Erythroblast (primary cell): ENCODE measurements around the gene MT1X.
A peak's percentile ranks its signal among the peaks of the same experiment; 100 is the strongest.
"Not testable (repeated sequence)": the region's sequence is repeated elsewhere in the genome, so short reads cannot be mapped to it uniquely, and the experiment has no call there.

ENCODE experiments used
- DNase-seq, 2 experiments: peaks; one replicate each; lab custom pipeline; 2025; lab: John Stamatoyannopoulos, UW
- GATA1 ChIP-seq: IDR thresholded peaks from 2 replicates; pipeline ENCODE4 v1.6.1; 2011; ENCODE audit warnings: low read depth, mild to moderate bottlenecking, control low read depth, low read length, moderate library complexity
- POLR2A ChIP-seq: IDR thresholded peaks from 2 replicates; pipeline ENCODE4 v1.6.1; 2011; ENCODE audit warnings: mild to moderate bottlenecking, low read length

MT1X gene

DNA sequence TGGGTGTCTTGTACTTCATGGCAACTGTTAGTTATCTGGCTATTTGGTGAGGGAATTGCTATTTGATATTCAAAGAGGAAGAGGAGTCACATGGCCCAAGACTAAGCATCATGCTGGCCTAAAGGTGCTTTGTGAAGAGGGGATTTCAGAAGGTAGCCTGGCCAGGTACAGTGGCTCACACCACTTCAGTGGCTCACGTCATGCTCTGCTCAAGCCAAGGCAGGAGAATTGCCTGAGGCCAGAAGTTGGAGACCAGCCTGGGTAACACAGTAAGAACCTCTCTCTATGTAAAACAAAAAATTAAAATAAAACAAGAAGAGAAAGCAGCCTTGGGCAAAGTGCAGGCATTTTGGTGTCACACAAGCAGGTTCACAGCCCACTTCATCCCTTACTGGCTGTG is 37.0 kb upstream of the MT1X start:
- no peak for DNase-seq
- TF ChIP-seq POLR2A (no peak), GATA1 (no peak)

DNA sequence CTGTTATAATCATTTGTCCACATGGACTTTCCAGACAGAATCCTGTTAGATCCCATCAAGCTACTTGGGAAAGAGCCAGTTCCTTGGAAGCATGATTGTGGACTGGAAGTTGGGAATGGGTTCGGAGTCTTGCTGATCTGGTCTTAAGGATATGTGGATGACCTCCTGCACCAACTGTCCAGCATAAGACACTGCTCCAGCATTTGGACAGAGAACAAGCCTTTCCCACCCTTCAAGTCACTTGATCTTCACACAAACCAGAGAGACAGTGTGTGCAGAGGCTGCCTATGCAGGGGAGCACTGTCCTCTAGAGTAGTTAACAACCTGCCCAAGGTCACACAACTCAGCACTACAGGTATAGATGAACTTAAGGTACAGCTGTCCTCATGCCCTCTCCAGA is 36.4 kb upstream of the MT1X start:
- no peak for DNase-seq
- TF ChIP-seq POLR2A (no peak), GATA1 (no peak)

DNA sequence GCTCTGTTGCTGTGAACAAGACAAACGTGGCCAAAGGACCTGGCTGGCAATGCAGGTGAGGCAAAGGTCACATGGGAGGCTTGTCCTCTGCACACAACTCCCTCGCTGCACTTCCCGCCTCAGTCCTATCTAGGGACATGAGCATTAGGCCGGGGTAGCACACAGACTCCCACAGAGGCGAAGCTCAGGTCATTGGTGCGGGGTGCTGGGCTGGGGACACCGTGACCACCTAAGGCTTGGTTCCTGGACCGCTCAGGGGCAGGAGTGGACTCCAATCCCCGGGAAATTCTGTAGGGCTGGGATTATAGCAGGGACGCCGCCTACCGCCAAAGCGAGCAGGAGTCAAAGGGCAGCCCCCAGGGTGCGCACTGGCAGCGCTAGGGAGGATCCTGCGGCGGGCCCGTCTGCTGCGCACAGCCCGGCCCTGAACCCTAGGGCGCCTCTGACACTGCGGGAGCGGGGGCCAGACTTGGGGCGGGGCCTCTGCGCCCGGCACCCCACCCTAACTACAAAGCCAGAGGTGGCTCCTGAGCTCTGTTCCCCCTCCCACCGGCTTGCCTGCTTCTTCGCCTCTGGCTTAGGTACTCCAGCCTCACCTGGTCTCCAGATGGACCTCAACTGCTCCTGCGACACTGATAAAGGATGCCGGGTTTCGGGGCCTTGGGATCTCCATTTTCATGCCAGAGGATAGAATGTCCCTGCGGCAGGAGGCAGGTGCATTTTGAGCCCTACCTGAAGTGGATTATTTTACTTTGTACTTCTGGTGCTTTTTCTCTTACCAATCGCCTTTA is 34.4 kb upstream of the MT1X start:
- TF ChIP-seq GATA1: no peak
- TF ChIP-seq POLR2A: no peak
- DNase-seq: no peak

DNA sequence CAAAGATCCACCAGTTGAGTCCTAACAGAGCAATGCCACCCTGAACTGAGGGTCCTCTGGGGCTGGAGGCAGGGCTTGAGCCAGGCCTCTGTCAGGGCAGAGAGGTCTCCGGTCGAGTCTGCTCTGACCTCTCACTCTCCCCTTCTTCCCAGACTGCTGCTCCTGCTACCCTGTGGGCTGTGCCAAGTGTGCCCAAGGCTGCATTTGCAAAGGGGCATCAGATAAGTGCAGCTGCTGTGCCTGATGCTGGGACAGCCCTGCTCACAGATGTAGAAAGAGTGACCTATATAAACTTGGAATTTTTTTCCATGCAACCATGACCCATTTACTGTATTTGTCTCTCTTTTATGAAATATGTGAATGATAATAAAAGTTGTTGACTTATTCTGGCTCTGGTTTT is 33.0 kb upstream of the MT1X start:
- no peak for TF ChIP-seq GATA1
- DNase-seq: no peak

DNA sequence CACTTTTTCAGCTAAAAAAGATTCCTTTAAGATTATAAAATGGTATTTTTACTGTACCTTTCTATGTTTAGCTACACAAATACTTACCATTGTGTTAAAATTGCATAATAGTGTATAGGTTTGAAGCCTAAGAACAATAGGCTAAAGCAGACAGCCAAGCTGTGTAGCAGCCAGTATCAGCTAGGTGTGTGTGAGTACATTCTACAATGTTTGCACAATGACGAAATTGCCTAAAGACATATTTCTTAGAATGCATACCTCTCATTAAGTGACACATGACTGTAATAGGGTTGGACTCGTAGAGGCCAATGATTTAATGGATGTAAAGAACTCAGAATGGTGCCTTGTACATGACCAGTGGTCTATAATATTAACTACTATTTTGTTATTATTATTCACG is 32.5 kb upstream of the MT1X start:
- no peak for DNase-seq
- TF ChIP-seq GATA1 (no peak), POLR2A (no peak)

DNA sequence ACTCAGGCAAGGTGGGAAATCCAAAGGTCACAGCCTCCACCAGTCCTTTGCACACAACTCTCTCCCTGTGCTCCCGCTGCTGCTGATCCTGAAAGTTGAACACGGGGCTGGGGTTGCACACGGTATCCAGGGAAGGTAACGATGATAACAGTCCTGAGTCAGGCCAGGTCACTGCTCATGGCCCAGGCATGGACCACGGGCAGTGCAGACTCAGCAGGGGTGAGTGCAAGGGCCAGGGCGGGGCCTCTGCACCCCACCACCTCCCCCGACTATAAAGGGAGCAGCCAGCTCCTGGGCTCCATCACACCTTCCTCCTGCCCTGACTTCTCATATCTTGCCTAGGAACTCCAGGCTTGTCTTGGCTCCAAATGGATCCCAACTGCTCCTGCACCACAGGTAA is 30.7 kb upstream of the MT1X start, which contains the start of gene MT1B:
Gene MT1B, plus strand, starts transcription at position 301 of the 400 bp plus-strand sequence. Its CDS starts 68 bp downstream, at position 369.
- no peak for DNase-seq
- TF ChIP-seq POLR2A (no peak), GATA1 (no peak)

DNA sequence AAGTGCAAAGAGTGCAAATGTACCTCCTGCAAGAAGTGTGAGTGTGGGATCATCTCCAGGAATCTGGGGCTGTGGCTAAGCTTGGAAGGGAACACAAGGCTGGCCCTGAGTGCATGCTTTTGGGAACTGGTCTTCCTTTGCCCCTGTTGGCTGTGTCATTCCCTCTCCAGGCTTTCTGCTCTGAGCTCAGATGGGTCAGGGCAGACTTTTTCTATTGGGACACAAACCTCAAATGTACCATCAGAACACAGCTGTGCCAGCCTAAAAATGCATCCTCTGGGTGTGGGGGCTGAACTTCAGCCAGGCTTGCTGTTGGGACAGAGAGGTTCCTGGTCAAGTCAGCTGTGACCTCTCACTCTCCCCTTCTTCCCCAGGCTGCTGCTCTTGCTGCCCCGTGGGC is 29.7 kb upstream of the MT1X start:
- TF ChIP-seq GATA1 (no peak), POLR2A (no peak)
- no peak for DNase-seq

DNA sequence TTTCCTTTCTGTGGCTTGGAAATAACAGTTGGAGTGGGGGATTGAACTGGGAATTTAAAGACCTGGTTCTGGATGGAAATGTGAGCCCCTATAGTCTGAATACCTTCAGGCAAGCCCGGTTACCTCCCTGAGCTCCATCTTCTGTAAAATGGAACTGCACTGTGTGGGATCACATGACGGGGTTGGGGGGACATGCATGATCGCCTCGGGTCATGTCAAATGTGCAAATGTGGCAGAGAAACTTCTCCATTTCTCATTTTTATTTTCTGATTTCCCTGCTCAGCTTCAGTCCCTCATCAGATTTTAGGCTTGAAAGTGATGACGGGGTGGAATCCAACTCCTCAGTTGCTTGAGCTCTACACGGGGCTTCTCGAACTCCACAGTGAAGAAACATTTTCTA is 29.1 kb upstream of the MT1X start:
- DNase-seq: no peak
- TF ChIP-seq POLR2A (no peak), GATA1 (no peak)

DNA sequence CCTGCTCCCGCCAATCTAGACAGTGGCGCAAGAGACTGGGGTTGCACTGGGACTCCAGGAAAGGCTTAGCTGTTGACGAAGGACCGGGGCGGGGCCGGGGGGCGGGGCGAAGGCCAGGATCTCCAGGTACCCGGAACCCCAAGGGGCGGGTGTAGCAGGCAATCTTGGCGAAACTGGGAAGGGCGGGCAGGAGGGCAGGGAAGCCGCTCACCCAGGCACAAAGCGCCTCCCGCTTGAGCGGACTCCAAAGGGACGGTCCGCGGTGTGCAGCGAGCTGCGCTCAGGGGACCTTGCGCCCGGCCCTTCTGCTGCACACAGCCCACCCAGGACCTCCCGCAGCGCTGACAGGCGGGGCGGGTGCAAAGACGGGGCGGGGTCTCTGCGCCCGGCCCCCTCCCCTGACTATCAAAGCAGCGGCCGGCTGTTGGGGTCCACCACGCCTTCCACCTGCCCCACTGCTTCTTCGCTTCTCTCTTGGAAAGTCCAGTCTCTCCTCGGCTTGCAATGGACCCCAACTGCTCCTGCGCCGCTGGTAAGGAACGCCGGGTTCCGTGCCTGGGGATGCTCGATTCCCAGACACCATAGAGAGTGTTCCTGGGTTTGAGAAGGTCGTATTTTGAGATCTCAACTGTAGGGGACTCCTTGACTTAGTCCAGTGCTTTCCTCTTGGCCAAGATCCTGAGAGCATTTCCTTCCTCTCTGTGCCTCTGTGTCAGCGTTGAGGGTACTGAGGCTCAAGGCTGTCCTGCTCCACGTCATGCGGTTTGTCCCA is 24.5 kb upstream of the MT1X start, which contains the start of gene MT1F:
Gene MT1F, plus strand, starts transcription at position 405 of the 772 bp plus-strand sequence. Its CDS starts 100 bp downstream, at position 505.
- TF ChIP-seq POLR2A (no peak), GATA1 (no peak)
- DNase-seq: peak; percentile 9 to 33

DNA sequence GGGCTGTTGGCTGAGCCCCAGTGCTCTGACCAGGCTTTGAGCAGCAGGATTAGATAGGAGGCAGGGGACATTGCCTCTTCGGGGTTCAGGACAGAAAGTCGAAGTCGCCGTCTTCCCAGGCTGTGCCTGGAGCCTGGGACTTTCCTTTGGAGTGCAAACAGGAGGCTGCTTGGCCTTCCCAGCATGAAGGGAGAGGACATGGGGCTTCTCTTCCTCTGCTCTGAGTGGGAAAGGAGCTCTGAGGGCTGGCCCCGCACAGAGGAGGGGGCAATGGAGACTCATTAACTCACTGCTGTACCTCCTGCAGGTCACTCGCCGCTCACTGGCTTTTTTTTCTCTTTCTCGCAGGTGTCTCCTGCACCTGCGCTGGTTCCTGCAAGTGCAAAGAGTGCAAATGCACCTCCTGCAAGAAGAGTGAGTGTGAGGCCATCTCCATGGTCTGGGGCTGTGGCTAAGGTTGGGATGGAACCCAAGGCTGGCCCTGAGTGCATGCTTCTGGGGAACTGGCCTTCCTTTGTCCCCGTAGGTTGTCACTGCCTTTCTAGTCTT is 23.9 kb upstream of the MT1X start:
- no peak for DNase-seq
- TF ChIP-seq GATA1: no peak
- no peak for TF ChIP-seq POLR2A

DNA sequence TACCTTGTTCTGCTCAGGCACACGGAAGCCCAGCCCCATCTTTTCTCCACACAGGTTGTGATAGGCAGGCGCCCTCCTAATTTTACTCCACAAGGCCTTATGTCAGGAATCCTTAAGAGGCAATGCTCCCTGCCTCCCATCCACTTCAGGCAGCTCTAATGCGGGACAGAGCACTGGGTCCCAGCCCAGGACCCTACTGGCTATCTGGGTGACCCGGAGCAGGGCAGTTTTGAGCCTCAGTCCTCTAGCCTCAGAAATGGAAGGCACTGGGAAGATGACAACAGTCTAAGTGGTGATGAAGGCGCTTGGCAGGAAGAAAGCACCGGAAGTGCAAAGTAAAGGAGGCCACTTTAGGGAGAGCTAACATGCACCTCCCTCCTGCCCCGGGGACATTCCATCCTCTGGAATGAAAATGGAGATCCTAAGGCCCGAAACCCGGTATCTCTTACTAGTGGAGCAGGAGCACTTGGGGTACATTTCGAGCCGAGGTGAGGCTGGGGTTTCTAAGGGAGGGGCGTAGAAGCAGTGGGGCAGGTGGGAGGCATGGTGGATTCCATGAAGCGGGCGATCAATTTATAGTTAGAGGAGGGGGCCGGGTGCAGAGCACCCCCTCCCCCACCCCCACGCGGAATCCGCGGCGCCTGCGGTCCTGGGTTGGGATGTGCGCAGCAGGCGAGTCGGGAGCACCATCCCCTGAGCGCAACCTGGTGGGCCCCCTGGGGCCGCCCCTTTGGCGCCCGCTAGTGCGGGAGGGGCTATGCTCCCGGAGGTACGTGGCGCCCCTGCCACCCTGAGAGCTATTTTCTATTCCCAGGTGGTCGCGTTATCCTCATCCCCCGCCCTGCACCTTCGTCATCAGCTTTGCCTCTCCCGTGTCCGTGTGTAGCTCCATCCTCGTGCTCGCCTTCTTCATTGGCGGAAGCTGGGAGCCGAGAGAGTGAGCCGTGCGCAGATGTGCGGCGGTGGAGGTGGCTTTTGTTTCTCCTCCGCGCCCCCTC is 19.6 kb upstream of the MT1X start:
- DNase-seq: no peak
- no peak for TF ChIP-seq GATA1
- TF ChIP-seq POLR2A: no peak

DNA sequence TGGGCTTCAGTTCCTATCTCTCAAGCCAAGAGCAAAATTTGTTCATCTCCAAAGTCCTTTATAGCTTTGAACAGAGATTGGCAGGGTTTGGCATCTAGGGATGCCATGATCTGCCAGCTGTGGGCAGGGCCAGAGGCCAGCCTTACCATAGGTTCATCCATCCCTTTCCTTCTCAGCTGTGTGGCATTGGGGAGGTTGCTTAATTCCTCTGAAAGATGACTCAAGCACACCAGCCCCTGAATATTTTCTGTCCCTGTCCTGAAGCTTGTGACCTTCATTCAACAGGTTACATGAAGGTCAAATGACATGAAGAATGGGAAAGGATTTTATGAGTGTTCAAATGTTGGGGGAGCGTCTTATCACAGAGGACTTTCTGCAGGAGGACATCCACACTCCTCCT is 17.8 kb upstream of the MT1X start:
- TF ChIP-seq POLR2A (no peak), GATA1 (no peak)
- DNase-seq: no peak

DNA sequence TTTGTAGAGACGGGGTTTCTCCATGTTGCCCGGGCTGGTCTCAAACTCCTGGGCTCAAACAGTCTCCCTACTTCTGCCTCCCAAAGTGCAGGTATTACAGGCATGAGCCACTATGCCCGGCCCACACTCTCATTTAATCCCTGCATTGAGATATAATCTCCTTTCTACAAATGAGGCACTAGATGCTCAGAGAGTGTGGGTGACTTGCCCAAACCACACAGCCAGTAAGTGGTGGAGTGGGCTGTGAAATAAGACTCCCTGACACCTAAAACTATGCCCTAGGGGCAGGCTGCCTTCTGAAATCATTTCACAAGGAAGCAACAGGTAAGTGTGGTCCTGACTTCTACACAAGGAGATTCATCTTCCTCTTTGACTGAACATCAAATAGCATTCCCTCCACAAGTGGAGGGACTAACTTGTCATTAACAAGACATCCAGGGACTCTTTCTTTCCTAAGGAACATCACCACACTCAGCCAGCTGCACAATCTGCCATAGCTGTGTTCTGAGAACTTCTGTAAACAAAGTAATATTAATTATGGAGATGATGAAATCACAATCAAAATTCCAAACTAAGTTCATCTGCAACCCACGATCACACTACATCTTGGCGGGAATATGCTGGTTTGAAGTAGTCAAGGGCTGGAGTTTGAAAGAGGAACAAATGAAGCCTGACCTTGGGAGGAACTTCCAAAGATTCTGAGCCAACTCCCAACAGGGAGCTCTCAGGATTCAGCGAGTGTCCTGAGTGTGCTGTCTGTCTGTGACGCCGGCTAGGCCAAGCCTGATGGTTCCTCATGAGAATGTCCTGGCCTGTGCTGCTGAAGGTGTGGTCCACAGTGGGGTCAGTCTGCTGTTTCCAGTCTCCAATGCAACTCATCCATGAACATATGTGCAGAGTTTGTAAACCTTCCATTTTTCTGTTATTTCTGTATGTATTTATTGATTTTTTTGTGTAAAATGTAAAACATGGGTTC is 16.7 kb upstream of the MT1X start:
- not testable (repeated sequence) for DNase-seq
